SK-N-SH (cell line): ENCODE data around the gene MTMR12.

Experiments
- EZH2phosphoT487 ChIP-seq: fragments of 200-600 bp; sonication (generic); IDR thresholded peaks from 2 replicates; pipeline ENCODE4 v1.6.1; 2017; ENCODE audit warnings: low read depth, mixed run types, mild to moderate bottlenecking, antibody characterized with exemption, moderate library complexity, borderline replicate concordance
- GABPA ChIP-seq: IDR thresholded peaks from 2 replicates; pipeline ENCODE4 v1.4.0; 2012; ENCODE audit warnings: low read depth, mild to moderate bottlenecking
- SIN3A ChIP-seq: IDR thresholded peaks from 2 replicates; pipeline ENCODE4 v1.6.1; 2012; ENCODE audit warnings: low read depth, mild to moderate bottlenecking, low read length, moderate library complexity, borderline replicate concordance
- SMC3 ChIP-seq: IDR thresholded peaks from 2 replicates; pipeline ENCODE4 v1.6.1; 2012; ENCODE audit warnings: low read depth, low read length, improper control_type of control experiment
- TAF1 ChIP-seq: IDR thresholded peaks from 2 replicates; pipeline ENCODE4 v1.6.1; 2012; ENCODE audit warnings: low read depth, mild to moderate bottlenecking, low read length, moderate library complexity, borderline replicate concordance
- TCF12 ChIP-seq: IDR thresholded peaks from 2 replicates; pipeline ENCODE4 v1.4.0; 2012
- TF ChIP-seq, protein P1 (sequence below): fragments of 200-600 bp; sonication (generic); IDR thresholded peaks from 2 replicates; pipeline ENCODE4 v1.6.1; 2017; ENCODE audit warnings: antibody characterized with exemption, mild to moderate bottlenecking, moderate library complexity

DNA sequence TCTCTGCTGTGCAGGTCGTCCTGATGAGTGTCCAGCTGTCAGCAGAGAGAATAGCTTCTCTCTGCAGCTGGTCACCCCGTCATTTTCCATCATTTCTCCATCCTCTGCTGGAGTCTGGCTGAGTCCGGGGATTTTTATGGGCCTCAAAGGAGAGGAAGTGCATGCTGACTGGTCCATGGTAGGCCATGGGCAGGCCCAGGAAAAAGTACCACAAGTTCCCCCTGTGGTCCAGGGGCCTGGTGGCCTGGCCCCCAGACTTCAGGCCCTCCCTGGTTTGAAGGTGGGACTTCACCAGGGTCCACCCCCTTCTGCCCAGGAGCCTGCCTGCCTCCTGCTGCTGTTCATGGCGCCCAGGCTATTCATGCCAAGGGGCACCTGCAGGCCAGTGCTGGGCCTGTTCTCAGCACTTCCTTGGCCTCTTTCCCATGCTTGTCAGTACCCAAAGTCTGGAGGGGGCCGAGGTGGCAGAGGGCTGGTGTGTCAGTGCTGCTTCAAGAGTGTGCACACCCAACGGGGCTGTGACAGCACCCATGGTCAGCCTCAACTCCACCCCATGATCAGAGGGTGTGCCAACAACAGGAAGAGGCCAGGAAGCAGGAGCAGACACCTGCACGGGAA is 7.3 kb upstream of the MTMR12 start:
- no peak for TF ChIP-seq GABPA
- TF ChIP-seq, protein P1, sequence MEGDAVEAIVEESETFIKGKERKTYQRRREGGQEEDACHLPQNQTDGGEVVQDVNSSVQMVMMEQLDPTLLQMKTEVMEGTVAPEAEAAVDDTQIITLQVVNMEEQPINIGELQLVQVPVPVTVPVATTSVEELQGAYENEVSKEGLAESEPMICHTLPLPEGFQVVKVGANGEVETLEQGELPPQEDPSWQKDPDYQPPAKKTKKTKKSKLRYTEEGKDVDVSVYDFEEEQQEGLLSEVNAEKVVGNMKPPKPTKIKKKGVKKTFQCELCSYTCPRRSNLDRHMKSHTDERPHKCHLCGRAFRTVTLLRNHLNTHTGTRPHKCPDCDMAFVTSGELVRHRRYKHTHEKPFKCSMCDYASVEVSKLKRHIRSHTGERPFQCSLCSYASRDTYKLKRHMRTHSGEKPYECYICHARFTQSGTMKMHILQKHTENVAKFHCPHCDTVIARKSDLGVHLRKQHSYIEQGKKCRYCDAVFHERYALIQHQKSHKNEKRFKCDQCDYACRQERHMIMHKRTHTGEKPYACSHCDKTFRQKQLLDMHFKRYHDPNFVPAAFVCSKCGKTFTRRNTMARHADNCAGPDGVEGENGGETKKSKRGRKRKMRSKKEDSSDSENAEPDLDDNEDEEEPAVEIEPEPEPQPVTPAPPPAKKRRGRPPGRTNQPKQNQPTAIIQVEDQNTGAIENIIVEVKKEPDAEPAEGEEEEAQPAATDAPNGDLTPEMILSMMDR: no peak
- no peak for TF ChIP-seq SIN3A
- TF ChIP-seq EZH2phosphoT487: no peak
- TF ChIP-seq TAF1: no peak
- no peak for TF ChIP-seq SMC3
- TF ChIP-seq TCF12: no peak
